ENCODE measurements around the gene RPTN.

DNA sequence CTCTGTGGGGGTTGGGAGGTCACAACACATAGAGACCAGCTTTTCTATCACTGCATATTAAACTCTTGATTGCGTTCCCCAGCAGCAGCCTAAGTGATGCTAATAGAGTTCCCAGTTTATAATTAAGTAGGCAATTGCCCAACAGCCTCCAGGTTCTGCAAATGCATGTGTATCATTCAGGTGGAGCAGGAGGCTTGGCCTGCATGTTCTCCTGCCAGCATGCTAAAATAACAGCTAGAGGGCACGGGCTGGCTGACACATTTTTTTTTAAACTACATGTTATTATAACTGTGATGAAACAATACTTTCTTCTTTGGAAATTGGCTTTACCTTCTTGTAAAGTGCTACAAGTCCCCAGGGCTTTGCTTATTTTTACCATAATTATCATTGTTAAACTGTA is 54.2 kb downstream of the RPTN start:
- TF ChIP-seq, protein P1, sequence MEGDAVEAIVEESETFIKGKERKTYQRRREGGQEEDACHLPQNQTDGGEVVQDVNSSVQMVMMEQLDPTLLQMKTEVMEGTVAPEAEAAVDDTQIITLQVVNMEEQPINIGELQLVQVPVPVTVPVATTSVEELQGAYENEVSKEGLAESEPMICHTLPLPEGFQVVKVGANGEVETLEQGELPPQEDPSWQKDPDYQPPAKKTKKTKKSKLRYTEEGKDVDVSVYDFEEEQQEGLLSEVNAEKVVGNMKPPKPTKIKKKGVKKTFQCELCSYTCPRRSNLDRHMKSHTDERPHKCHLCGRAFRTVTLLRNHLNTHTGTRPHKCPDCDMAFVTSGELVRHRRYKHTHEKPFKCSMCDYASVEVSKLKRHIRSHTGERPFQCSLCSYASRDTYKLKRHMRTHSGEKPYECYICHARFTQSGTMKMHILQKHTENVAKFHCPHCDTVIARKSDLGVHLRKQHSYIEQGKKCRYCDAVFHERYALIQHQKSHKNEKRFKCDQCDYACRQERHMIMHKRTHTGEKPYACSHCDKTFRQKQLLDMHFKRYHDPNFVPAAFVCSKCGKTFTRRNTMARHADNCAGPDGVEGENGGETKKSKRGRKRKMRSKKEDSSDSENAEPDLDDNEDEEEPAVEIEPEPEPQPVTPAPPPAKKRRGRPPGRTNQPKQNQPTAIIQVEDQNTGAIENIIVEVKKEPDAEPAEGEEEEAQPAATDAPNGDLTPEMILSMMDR (IDR thresholded peaks at IDR 0.05), result no peak
- TF ChIP-seq POLR2A (IDR thresholded peaks at IDR 0.05) (no peak), EP300 (IDR thresholded peaks at IDR 0.05) (no peak)

Data from upper lobe of left lung (tissue), 4 donors.